Measurements from ENCODE around the gene LARGE2.
"Not testable (repeated sequence)": the region's sequence is repeated elsewhere in the genome, so short reads cannot be mapped to it uniquely, and the experiment has no call there.

Gene LARGE2

DNA sequence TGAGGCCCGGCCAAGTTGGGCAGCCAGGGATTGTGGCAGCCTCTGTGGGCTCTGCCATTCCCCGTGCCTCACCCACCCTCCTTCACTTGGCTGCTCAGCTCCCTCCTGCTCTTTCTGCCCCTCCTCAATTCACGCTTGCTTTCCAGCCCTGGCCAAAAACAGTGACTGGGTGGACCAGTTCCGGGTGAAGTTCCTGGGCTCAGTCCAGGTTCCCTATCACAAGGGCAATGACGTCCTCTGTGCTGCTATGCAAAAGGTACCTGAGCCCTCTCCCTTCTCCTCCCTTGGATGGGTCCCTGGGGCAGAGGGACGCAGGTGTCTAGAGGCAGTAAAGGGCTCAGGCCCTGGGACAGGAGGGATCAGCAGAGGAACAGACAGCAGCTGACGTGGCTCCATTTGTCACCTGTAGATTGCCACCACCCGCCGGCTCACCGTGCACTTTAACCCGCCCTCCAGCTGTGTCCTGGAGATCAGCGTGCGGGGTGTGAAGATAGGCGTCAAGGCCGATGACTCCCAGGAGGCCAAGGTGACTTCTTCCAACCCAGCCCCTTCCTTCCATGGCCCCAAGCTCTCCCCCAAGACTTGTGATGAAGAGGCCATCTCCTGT, 18.0 kb upstream of the LARGE2 start:
- ATAC-seq, result no peak
- no peak for TF ChIP-seq ESRRG (CRISPR knock-in tag; IDR thresholded peaks at IDR 0.05)
- TF ChIP-seq, protein P1, sequence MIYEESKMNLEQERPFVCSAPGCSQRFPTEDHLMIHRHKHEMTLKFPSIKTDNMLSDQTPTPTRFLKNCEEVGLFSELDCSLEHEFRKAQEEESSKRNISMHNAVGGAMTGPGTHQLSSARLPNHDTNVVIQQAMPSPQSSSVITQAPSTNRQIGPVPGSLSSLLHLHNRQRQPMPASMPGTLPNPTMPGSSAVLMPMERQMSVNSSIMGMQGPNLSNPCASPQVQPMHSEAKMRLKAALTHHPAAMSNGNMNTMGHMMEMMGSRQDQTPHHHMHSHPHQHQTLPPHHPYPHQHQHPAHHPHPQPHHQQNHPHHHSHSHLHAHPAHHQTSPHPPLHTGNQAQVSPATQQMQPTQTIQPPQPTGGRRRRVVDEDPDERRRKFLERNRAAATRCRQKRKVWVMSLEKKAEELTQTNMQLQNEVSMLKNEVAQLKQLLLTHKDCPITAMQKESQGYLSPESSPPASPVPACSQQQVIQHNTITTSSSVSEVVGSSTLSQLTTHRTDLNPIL (CRISPR knock-in tag; IDR thresholded peaks at IDR 0.05; ENCODE audit: low read depth), result no peak

DNA sequence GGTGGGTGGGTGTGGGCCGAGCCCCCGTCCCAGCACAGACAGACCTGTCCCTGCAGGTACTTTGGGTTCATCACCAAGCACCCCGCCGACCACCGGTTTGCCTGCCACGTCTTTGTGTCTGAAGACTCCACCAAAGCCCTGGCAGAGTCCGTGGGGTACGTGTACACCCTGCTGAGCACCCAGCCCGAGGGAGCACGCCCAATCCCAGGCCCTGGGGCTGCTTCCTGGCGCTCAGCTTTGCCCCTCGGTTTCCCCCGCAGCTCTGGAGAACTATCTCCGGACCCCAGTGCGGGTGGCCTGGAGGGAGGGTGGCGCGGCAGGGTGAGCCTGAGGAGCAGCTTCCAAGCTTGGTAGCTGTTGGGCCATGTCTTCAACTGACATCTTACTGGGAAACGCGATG, 17.4 kb upstream of the LARGE2 start:
- TF ChIP-seq ZC3H10 (CRISPR knock-in tag; IDR thresholded peaks at IDR 0.05) (no peak), ZNF565 (CRISPR knock-in tag; conservative IDR thresholded peaks at IDR 0.05; ENCODE audit: low read depth) (no peak), ARNTL (CRISPR knock-in tag; IDR thresholded peaks at IDR 0.05; ENCODE audit: borderline replicate concordance, low read depth) (no peak), TOX (CRISPR knock-in tag; IDR thresholded peaks at IDR 0.05; ENCODE audit: borderline replicate concordance) (no peak), CSDC2 (CRISPR knock-in tag; IDR thresholded peaks at IDR 0.05) (no peak), ZNF70 (CRISPR knock-in tag; IDR thresholded peaks at IDR 0.05) (no peak), GLIS3 (CRISPR knock-in tag; IDR thresholded peaks at IDR 0.05) (no peak)
- TF ChIP-seq, protein P2, sequence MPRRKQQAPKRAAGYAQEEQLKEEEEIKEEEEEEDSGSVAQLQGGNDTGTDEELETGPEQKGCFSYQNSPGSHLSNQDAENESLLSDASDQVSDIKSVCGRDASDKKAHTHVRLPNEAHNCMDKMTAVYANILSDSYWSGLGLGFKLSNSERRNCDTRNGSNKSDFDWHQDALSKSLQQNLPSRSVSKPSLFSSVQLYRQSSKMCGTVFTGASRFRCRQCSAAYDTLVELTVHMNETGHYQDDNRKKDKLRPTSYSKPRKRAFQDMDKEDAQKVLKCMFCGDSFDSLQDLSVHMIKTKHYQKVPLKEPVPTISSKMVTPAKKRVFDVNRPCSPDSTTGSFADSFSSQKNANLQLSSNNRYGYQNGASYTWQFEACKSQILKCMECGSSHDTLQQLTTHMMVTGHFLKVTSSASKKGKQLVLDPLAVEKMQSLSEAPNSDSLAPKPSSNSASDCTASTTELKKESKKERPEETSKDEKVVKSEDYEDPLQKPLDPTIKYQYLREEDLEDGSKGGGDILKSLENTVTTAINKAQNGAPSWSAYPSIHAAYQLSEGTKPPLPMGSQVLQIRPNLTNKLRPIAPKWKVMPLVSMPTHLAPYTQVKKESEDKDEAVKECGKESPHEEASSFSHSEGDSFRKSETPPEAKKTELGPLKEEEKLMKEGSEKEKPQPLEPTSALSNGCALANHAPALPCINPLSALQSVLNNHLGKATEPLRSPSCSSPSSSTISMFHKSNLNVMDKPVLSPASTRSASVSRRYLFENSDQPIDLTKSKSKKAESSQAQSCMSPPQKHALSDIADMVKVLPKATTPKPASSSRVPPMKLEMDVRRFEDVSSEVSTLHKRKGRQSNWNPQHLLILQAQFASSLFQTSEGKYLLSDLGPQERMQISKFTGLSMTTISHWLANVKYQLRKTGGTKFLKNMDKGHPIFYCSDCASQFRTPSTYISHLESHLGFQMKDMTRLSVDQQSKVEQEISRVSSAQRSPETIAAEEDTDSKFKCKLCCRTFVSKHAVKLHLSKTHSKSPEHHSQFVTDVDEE (CRISPR knock-in tag; IDR thresholded peaks at IDR 0.05), result no peak
- ATAC-seq, result no peak

DNA sequence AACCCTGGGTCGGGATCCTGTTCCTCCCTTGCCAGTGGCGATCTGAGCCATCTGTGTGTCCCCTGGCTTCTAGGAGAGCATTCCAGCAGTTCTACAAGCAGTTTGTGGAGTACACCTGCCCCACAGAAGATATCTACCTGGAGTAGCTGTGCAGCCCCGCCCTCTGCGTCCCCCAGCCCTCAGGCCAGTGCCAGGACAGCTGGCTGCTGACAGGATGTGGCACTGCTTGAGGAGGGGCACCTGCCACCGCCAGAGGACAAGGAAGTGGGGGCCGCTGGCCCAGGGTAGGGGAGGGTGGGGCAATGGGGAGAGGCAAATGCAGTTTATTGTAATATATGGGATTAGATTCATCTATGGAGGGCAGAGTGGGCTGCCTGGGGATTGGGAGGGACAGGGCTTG, 16.9 kb upstream of the LARGE2 start:
- ATAC-seq, result not testable (repeated sequence)

DNA sequence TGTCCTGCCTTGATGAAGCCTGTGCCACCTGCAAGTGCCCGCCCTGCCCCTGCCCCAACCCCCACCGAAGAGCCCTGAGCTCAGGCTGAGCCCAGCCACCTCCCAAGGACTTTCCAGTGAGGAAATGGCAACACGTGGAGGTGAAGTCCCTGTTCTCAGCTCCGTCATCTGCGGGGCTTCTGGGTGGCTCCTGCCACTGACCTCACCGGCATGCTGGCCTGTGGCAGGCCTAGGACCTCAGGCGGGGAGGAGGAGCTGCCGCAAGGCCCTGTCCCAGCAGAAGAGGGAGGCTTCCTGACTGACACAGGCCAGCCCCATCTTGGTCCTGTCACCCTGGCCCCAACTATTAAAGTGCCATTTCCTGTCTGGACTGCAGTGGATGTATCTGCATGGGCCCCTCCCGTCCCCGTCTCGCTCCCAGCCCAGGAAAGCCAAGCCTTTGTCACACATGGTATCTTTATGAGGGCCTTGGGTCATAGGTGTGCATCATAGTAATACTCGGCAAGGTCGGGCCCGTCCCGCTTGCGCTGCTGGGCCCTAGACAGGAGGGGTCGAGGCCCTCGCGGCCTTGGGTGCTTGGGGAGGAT, 16.3 kb upstream of the LARGE2 start:
- TF ChIP-seq GLIS3 (CRISPR knock-in tag; IDR thresholded peaks at IDR 0.05) (no peak), PPARA (CRISPR knock-in tag; IDR thresholded peaks at IDR 0.05; ENCODE audit: borderline replicate concordance) (no peak)

DNA sequence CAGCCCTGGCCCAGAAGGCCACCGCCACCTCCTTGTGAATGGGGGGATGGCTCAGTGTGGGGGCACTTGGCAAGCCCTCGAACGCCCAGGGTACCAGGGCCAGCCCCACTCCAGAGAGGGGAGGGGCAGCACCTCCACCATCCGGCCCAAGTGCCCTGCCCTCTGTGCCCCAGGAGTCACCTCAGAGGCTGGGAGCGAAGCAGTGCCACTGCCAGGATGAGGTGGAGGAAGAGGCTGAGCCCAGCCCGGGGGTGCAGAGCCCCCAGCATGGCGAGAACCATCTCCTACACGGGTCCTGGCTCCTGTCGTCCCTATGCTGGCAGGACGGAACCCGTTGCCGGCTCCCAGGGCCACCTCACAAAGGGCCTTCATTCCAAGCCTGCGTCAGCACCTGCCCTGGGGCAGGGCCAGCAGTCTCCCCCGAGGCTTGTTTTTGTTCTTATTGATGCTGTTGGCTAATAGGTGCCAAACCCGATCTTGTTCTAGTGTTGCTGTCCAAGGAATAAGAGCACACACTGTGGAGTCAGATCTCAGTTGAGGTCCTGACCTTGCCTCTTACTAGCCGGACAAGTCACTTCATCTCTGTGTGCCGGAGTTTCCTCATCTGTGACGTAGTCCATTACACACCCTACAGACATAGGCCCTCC, 15.4 kb upstream of the LARGE2 start, which contains the start of gene FREY1:
Gene FREY1 (minus strand): TSS at position 307 of the 647 bp plus-strand sequence. CDS start 26 bp downstream, at position 281.
- ATAC-seq, result peak; percentile 8

More for the DNA sequence above, 16.3 kb upstream of the LARGE2 start:
- ATAC-seq, result peak; percentile 3; the same call in 2 of the 3 replicates

More for the DNA sequence above, 15.4 kb upstream of the LARGE2 start, which contains the start of gene FREY1:
- TF ChIP-seq, protein P2 (CRISPR knock-in tag; IDR thresholded peaks at IDR 0.05), result no peak
- TF ChIP-seq ZNF70 (CRISPR knock-in tag; IDR thresholded peaks at IDR 0.05), result no peak
- TF ChIP-seq OSR1 (CRISPR knock-in tag; IDR thresholded peaks at IDR 0.05), result no peak
- no peak for TF ChIP-seq TCF4 (CRISPR knock-in tag; IDR thresholded peaks at IDR 0.05; ENCODE audit: borderline replicate concordance)
- no peak for TF ChIP-seq ZC3H10 (CRISPR knock-in tag; IDR thresholded peaks at IDR 0.05)
- TF ChIP-seq, protein P3, sequence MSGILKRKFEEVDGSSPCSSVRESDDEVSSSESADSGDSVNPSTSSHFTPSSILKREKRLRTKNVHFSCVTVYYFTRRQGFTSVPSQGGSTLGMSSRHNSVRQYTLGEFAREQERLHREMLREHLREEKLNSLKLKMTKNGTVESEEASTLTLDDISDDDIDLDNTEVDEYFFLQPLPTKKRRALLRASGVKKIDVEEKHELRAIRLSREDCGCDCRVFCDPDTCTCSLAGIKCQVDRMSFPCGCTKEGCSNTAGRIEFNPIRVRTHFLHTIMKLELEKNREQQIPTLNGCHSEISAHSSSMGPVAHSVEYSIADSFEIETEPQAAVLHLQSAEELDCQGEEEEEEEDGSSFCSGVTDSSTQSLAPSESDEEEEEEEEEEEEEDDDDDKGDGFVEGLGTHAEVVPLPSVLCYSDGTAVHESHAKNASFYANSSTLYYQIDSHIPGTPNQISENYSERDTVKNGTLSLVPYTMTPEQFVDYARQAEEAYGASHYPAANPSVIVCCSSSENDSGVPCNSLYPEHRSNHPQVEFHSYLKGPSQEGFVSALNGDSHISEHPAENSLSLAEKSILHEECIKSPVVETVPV (CRISPR knock-in tag; IDR thresholded peaks at IDR 0.05), result no peak

All from SK-N-SH treated with all-trans-retinoic acid at 6 μM for 48 hours (cell line).